CD4-positive, alpha-beta T cell treated with Interleukin-17A for 4 hours (primary cell): ENCODE results near the gene KNSTRN.

Experiments used
- DNase-seq: peaks from one replicate; pipeline ENCODE4 v3.0.0-alpha.2; 2020; ENCODE audit warnings: mixed read lengths

Gene KNSTRN

GRCh38 chr15:40366457-40367370, 15.8 kb upstream of the KNSTRN start:
- DNase-seq, result no peak

GRCh38 chr15:40367371-40367685, 15.2 kb upstream of the KNSTRN start:
- DNase-seq, result no peak

GRCh38 chr15:40367686-40368611, 14.6 kb upstream of the KNSTRN start:
- peak; percentile 89 for DNase-seq

- no peak for DNase-seq
These were observed 13.6 kb upstream of the KNSTRN start for GRCh38 chr15:40368719-40369473.

GRCh38 chr15:40369474-40369869, 13.0 kb upstream of the KNSTRN start:
- DNase-seq, result no peak

GRCh38 chr15:40369971-40370370, 12.6 kb upstream of the KNSTRN start:
- DNase-seq, result no peak

GRCh38 chr15:40372981-40373380, 9.5 kb upstream of the KNSTRN start:
- DNase-seq, result no peak

- DNase-seq, result no peak
These were observed 4.9 kb upstream of the KNSTRN start for GRCh38 chr15:40377606-40378005.

- DNase-seq, result no peak
These were observed 3.1 kb upstream of the KNSTRN start for GRCh38 chr15:40379374-40379773.

GRCh38 chr15:40379853-40380252, 2.7 kb upstream of the KNSTRN start:
- DNase-seq, result no peak

- no peak for DNase-seq
These were observed 1.9 kb upstream of the KNSTRN start for GRCh38 chr15:40380636-40381035.

- no peak for DNase-seq
These were observed 547 bp upstream of the KNSTRN start for GRCh38 chr15:40381818-40382529.

- DNase-seq, result no peak
These were observed 4.0 kb downstream of the KNSTRN start for GRCh38 chr15:40386480-40386879.

GRCh38 chr15:40388941-40389823, 6.7 kb downstream of the KNSTRN start:
- no peak for DNase-seq

- DNase-seq, result no peak
These were observed 7.5 kb downstream of the KNSTRN start for GRCh38 chr15:40389824-40390595.

GRCh38 chr15:40392986-40393948, 10.7 kb downstream of the KNSTRN start:
- DNase-seq, result no peak

- no peak for DNase-seq
These were observed 15.3 kb downstream of the KNSTRN start for GRCh38 chr15:40397688-40398412.

GRCh38 chr15:40398413-40398873, 15.9 kb downstream of the KNSTRN start:
- peak; percentile 23 for DNase-seq
